ENCODE results near the gene ST8SIA5. TPM values are rescaled to one million over a fixed set of nuclear protein-coding genes. Genes with fewer than 3 reads are reported as not detected.

ST8SIA5 gene
- total and polyA plus RNA-seq, 2 of the 13 experiments (the other 11 are each of a cell fraction or from before 2014, with no cell fraction given): 0.07 to 0.20 TPM

DNA sequence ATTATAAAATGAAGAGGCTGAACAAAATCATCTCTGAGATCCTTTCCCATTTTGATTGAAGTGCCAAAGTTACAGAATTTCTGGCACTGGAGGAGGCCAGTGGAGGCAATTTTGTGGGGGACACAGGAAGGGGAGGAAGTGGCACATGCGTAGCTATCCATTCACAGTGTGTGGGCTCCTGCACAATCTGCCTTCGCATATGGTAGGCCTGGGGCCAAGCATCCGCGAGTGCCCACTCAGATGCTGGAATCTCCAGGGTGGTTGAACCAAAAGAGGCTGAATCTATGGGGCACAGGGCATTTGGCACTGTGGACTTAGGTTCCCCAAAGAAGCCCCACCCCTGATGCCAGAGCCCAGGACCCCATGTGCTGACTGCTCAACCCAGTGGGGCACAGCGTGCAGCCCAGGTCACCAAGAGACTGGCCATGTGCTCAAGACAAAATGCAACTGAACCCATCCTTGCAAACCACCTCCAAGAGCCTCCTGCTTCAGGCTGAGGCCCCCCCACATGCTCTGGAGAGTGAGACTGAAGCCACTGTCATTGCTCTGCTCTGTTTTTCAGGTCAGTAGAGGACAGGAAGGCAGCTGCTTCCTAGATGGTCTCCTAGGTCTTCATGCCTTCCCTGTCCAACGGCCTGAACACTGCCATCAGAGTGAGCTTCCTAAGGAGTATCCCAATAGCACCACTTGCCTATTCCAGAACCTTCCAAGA lies 28.5 kb downstream of the ST8SIA5 start:
- TF ChIP-seq ZNF160 (CRISPR knock-in tag; IDR thresholded peaks at IDR 0.05) (no peak), SPEN (CRISPR knock-in tag; IDR thresholded peaks at IDR 0.05; ENCODE audit: low read depth) (no peak)
- TF ChIP-seq, protein P1, sequence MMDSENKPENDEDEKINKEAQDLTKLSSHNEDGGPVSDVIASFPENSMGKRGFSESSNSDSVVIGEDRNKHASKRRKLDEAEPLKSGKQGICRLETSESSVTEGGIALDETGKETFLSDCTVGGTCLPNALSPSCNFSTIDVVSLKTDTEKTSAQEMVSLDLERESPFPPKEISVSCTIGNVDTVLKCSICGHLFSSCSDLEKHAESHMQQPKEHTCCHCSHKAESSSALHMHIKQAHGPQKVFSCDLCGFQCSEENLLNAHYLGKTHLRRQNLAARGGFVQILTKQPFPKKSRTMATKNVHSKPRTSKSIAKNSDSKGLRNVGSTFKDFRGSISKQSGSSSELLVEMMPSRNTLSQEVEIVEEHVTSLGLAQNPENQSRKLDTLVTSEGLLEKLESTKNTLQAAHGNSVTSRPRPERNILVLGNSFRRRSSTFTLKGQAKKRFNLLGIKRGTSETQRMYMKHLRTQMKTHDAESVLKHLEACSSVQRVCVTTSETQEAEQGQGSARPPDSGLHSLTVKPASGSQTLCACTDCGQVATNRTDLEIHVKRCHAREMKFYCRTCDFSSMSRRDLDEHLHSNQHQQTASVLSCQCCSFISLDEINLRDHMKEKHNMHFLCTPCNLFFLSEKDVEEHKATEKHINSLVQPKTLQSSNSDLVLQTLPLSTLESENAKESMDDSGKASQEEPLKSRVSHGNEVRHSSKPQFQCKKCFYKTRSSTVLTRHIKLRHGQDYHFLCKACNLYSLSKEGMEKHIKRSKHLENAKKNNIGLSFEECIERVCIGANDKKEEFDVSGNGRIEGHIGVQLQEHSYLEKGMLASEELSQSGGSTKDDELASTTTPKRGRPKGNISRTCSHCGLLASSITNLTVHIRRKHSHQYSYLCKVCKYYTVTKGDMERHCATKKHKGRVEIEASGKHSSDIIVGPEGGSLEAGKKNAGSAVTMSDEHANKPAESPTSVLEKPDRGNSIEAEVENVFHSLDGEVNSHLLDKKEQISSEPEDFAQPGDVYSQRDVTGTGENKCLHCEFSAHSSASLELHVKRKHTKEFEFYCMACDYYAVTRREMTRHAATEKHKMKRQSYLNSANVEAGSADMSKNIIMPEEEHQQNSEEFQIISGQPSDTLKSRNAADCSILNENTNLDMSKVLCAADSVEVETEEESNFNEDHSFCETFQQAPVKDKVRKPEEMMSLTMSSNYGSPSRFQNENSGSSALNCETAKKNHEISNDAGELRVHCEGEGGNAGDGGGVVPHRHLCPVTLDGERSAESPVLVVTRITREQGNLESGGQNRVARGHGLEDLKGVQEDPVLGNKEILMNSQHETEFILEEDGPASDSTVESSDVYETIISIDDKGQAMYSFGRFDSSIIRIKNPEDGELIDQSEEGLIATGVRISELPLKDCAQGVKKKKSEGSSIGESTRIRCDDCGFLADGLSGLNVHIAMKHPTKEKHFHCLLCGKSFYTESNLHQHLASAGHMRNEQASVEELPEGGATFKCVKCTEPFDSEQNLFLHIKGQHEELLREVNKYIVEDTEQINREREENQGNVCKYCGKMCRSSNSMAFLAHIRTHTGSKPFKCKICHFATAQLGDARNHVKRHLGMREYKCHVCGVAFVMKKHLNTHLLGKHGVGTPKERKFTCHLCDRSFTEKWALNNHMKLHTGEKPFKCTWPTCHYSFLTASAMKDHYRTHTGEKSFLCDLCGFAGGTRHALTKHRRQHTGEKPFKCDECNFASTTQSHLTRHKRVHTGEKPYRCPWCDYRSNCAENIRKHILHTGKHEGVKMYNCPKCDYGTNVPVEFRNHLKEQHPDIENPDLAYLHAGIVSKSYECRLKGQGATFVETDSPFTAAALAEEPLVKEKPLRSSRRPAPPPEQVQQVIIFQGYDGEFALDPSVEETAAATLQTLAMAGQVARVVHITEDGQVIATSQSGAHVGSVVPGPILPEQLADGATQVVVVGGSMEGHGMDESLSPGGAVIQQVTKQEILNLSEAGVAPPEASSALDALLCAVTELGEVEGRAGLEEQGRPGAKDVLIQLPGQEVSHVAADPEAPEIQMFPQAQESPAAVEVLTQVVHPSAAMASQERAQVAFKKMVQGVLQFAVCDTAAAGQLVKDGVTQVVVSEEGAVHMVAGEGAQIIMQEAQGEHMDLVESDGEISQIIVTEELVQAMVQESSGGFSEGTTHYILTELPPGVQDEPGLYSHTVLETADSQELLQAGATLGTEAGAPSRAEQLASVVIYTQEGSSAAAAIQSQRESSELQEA (CRISPR knock-in tag; IDR thresholded peaks at IDR 0.05; ENCODE audit: not compliant biosample characterization): no peak
- TF ChIP-seq, protein P2, sequence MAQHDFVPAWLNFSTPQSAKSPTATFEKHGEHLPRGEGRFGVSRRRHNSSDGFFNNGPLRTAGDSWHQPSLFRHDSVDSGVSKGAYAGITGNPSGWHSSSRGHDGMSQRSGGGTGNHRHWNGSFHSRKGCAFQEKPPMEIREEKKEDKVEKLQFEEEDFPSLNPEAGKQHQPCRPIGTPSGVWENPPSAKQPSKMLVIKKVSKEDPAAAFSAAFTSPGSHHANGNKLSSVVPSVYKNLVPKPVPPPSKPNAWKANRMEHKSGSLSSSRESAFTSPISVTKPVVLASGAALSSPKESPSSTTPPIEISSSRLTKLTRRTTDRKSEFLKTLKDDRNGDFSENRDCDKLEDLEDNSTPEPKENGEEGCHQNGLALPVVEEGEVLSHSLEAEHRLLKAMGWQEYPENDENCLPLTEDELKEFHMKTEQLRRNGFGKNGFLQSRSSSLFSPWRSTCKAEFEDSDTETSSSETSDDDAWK (CRISPR knock-in tag; IDR thresholded peaks at IDR 0.05): no peak
- TF ChIP-seq, protein P3, sequence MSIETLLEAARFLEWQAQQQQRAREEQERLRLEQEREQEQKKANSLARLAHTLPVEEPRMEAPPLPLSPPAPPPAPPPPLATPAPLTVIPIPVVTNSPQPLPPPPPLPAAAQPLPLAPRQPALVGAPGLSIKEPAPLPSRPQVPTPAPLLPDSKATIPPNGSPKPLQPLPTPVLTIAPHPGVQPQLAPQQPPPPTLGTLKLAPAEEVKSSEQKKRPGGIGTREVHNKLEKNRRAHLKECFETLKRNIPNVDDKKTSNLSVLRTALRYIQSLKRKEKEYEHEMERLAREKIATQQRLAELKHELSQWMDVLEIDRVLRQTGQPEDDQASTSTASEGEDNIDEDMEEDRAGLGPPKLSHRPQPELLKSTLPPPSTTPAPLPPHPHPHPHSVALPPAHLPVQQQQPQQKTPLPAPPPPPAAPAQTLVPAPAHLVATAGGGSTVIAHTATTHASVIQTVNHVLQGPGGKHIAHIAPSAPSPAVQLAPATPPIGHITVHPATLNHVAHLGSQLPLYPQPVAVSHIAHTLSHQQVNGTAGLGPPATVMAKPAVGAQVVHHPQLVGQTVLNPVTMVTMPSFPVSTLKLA (IDR thresholded peaks at IDR 0.05): peak; percentile 55
- no peaks in the 10 kb centered on the region for H3K4me1 ChIP-seq (ENCODE audit: insufficient read depth, low read length)
- in situ Hi-C loops (cut with HindIII; ENCODE audit: extremely low pct_ligation_motif_present, low pct_unique_long_range_greater_than_20kb) (no loop called here), intact Hi-C loops (cut with micrococcal nuclease; ENCODE audit: unreplicated experiment) (no loop called here)
- no TSS peak for BruUV-seq (replicated peaks)
- no peak overlapping the region for H3K4me2 ChIP-seq (ENCODE audit: low read depth, low read length)
- no peaks in the 10 kb centered on the region for H3K27me3 ChIP-seq (ENCODE audit: control insufficient read depth in 1 of 2, insufficient read depth in 2 of 2, low read length in 2 of 2)
- H3K79me2 ChIP-seq (ENCODE audit: insufficient read depth, low read length): no peaks in the 10 kb centered on the region
- no peaks in the 10 kb centered on the region; the same call in 1 of the 2 replicates for H3K9me3 ChIP-seq (ENCODE audit: low read length)
- DNase-seq (ENCODE audit: low spot score) (no peak), FAIRE-seq (no peak), ATAC-seq (no peak)
- CTCF ChIA-PET (ENCODE audit: low intra/inter-chr PET ratio, low total read pairs): no interaction called here
- no peak overlapping the region for H2AFZ ChIP-seq (ENCODE audit: low read length)
- H3K9ac ChIP-seq (ENCODE audit: insufficient read depth, low read depth, low read length): no peak overlapping the region
- POLR2A ChIA-PET: no interaction called here
- H3K36me3 ChIP-seq (replicated peaks in 1 of 2; ENCODE audit: control insufficient read depth in 1 of 2, insufficient read depth in 2 of 2, low read length in 2 of 2): no peaks in the 10 kb centered on the region
- WGBS (ENCODE audit: low lambda C conversion rate): 40% methylated on average over 2 of the region's 6 CpGs
- no peaks in the 10 kb centered on the region for H4K20me1 ChIP-seq (ENCODE audit: insufficient read depth, low read length)
- no peak overlapping the region for H3K27ac ChIP-seq (ENCODE audit: extremely low read length, insufficient read depth, low read length)
- no peak overlapping the region for H3K4me3 ChIP-seq (replicated peaks in 1 of 3; ENCODE audit: insufficient read depth in 1 of 3, low read depth in 2 of 3, low read length in 3 of 3)
